GM23248 (cell line): ENCODE data around the gene LIX1. TPM values are rescaled to one million over a fixed set of nuclear protein-coding genes. Genes with fewer than 3 reads are reported as not detected.

Experiments
- DNase-seq: peaks from one replicate; pipeline ENCODE4 v3.0.0-alpha.2; 2015
- H2AFZ ChIP-seq: fragments of 200-600 bp; sonication (generic); 2 replicates; pipeline ENCODE4 v1.6.1; 2016; ENCODE audit warnings: antibody characterized with exemption
- H3F3A ChIP-seq: fragments of 200-600 bp; sonication (generic); 2 replicates; pipeline ENCODE4 v1.6.1; 2016; ENCODE audit warnings: mild to moderate bottlenecking, antibody characterized with exemption, mixed run types; ENCODE audit not compliant: insufficient read depth
- H3K27ac ChIP-seq: fragments of 200-600 bp; sonication (generic); 2 replicates; pipeline ENCODE4 v1.5.1; 2016; ENCODE audit warnings: mild to moderate bottlenecking
- H3K27me3 ChIP-seq: fragments of 200-600 bp; sonication (generic); replicated peaks from 2 replicates; pipeline ENCODE4 v1.6.1; 2016; ENCODE audit warnings: mild to moderate bottlenecking; ENCODE audit not compliant: insufficient read depth
- H3K36me3 ChIP-seq: fragments of 200-600 bp; sonication (generic); 2 replicates; pipeline ENCODE4 v1.6.1; 2016; ENCODE audit warnings: low read depth, mild to moderate bottlenecking
- H3K4me1 ChIP-seq: fragments of 200-600 bp; sonication (generic); 2 replicates; pipeline ENCODE4 v1.6.1; 2016; ENCODE audit warnings: mild to moderate bottlenecking; ENCODE audit not compliant: insufficient read depth
- H3K4me2 ChIP-seq: fragments of 200-600 bp; sonication (generic); one replicate; pipeline ENCODE4 v1.6.1; 2016; ENCODE audit warnings: mild to moderate bottlenecking; ENCODE audit not compliant: unreplicated experiment
- H3K4me3 ChIP-seq: fragments of 200-600 bp; sonication (generic); 2 replicates; pipeline ENCODE4 v1.5.1; 2016; ENCODE audit warnings: mild to moderate bottlenecking
- H3K79me2 ChIP-seq: fragments of 200-600 bp; sonication (generic); 2 replicates; pipeline ENCODE4 v1.6.1; 2016; ENCODE audit warnings: mild to moderate bottlenecking; ENCODE audit not compliant: insufficient read depth
- H3K9ac ChIP-seq: fragments of 200-600 bp; sonication (generic); 2 replicates; pipeline ENCODE4 v1.6.1; 2016; ENCODE audit warnings: mild to moderate bottlenecking
- H3K9me2 ChIP-seq: fragments of 200-600 bp; sonication (generic); 2 replicates; pipeline ENCODE4 v1.6.1; 2016; ENCODE audit warnings: mixed run types, mild to moderate bottlenecking, moderate library complexity; ENCODE audit not compliant: insufficient read depth
- H3K9me3 ChIP-seq: fragments of 200-600 bp; sonication (generic); one replicate; pipeline ENCODE4 v1.6.1; 2017; ENCODE audit warnings: low read depth
- H4K20me1 ChIP-seq: fragments of 200-600 bp; sonication (generic); 2 replicates; pipeline ENCODE4 v1.6.0; 2016; ENCODE audit not compliant: insufficient read depth
- EZH2 ChIP-seq: fragments of 200-600 bp; sonication (generic); IDR thresholded peaks from 2 replicates; pipeline ENCODE4 v1.6.1; 2018; ENCODE audit warnings: antibody characterized with exemption, mild to moderate bottlenecking; ENCODE audit not compliant: insufficient read depth, poor library complexity, severe bottlenecking
- EZH2phosphoT487 ChIP-seq: fragments of 200-600 bp; sonication (generic); IDR thresholded peaks from 2 replicates; pipeline ENCODE4 v1.6.1; 2018; ENCODE audit warnings: antibody characterized with exemption, moderate library complexity, mild to moderate bottlenecking, low read depth; ENCODE audit not compliant: insufficient read depth
- WGBS, 2 experiments: methylation state at CpG; one replicate each; pipeline ENCODE4 v1.1.6; 2015 to 2017; ENCODE audit warnings: low lambda C conversion rate in 2 of 2, low coverage in 1 of 2; ENCODE audit errors: missing lambda C conversion rate in 2 of 2; 5-methylcytosine and 5-hydroxymethylcytosine counted together
- in situ Hi-C: fragments of 300-500 bp; cut with MboI; formaldehyde crosslinking; loops from 2 replicates; pipeline ENCODE4 v1.15.0; 2020
- polyA plus RNA-seq: library from polyadenylated mRNA; unstranded; fragments of >200 nt; fragmentation: Nextera tagmentation; extraction: Ambion mirVana; gene quantifications from 2 replicates; pipeline ENCODE4 v1.2.1, GENCODE V29; 2016
- total RNA-seq: library from RNA; depleted of rRNA; stranded (reverse); fragments of >200 nt; shearing (Covaris generic); gene quantifications from 2 replicates; pipeline ENCODE4 v1.2.3, GENCODE V29; 2014

LIX1 gene
- total and polyA plus RNA-seq, 2 experiments from 2014 or later, result not detected

GRCh38 chr5:97118261-97119006 lies 24.0 kb downstream of the LIX1 start:
- Histone ChIP-seq H3F3A (no peaks in the 10 kb centered on the region), H3K4me1 (no peaks in the 10 kb centered on the region), H3K27ac (no peak overlapping the region), H3K9me2 (no peaks in the 10 kb centered on the region), H3K9me3 (no peaks in the 10 kb centered on the region), H2AFZ (no peak overlapping the region), H3K9ac (no peak overlapping the region), H3K79me2 (no peaks in the 10 kb centered on the region), H3K27me3 (peaks cover 18% of the 10 kb centered on the region), H3K4me3 (no peak overlapping the region), H3K4me2 (no peak overlapping the region), H3K36me3 (no peaks in the 10 kb centered on the region), H4K20me1 (no peaks in the 10 kb centered on the region)
- TF ChIP-seq EZH2phosphoT487 (no peak), EZH2 (no peak)
- 44 to 46% methylated on average over 2 of the region's 2 CpGs for WGBS, 2 experiments
- no peak for DNase-seq
- in situ Hi-C loops, result no loop called here

- Histone ChIP-seq H3K4me3 (no peak overlapping the region), H3K36me3 (no peaks in the 10 kb centered on the region), H3F3A (no peaks in the 10 kb centered on the region), H4K20me1 (no peaks in the 10 kb centered on the region), H3K9ac (no peak overlapping the region), H3K27me3 (peaks cover 6% of the 10 kb centered on the region), H3K4me2 (no peak overlapping the region), H3K79me2 (no peaks in the 10 kb centered on the region), H3K27ac (no peak overlapping the region), H3K4me1 (no peaks in the 10 kb centered on the region), H3K9me2 (no peaks in the 10 kb centered on the region), H2AFZ (no peak overlapping the region), H3K9me3 (no peaks in the 10 kb centered on the region)
- DNase-seq, result no peak
- TF ChIP-seq EZH2, result no peak
- no peak for TF ChIP-seq EZH2phosphoT487
- 43 to 48% methylated on average over 9 of the region's 9 CpGs for WGBS, 2 experiments
- in situ Hi-C loops, result no loop called here
These were observed 26.5 kb downstream of the LIX1 start for GRCh38 chr5:97115932-97116331.

GRCh38 chr5:97112230-97112629 lies 30.2 kb downstream of the LIX1 start:
- no peak overlapping the region for H3K27ac ChIP-seq
- H2AFZ ChIP-seq, result no peak overlapping the region
- TF ChIP-seq EZH2phosphoT487 (no peak), EZH2 (no peak)
- H3K4me2 ChIP-seq, result no peak overlapping the region
- H3K4me3 ChIP-seq, result no peak overlapping the region
- H3K27me3 ChIP-seq, result peaks cover under 1% of the 10 kb centered on the region; the same call in 1 of the 2 replicates
- H3K9ac ChIP-seq, result no peak overlapping the region
- no peaks in the 10 kb centered on the region for H3K9me3 ChIP-seq
- H4K20me1 ChIP-seq, result no peaks in the 10 kb centered on the region
- no peaks in the 10 kb centered on the region for H3K4me1 ChIP-seq
- in situ Hi-C loops, result no loop called here
- no peaks in the 10 kb centered on the region for H3K36me3 ChIP-seq
- no peaks in the 10 kb centered on the region for H3K9me2 ChIP-seq
- DNase-seq, result no peak
- WGBS, 2 experiments, result 68 to 70% methylated on average over 6 of the region's 6 CpGs
- no peaks in the 10 kb centered on the region for H3K79me2 ChIP-seq
- no peaks in the 10 kb centered on the region for H3F3A ChIP-seq

- TF ChIP-seq EZH2, result no peak
- TF ChIP-seq EZH2phosphoT487, result no peak
- no peak overlapping the region for H2AFZ ChIP-seq
- H4K20me1 ChIP-seq, result no peaks in the 10 kb centered on the region
- no peak overlapping the region for H3K27ac ChIP-seq
- no peaks in the 10 kb centered on the region for H3K36me3 ChIP-seq
- H3K4me3 ChIP-seq, result no peak overlapping the region
- peaks cover 6% of the 10 kb centered on the region; the same call in 1 of the 2 replicates for H3K27me3 ChIP-seq
- in situ Hi-C loops, result no loop called here
- no peak overlapping the region for H3K4me2 ChIP-seq
- WGBS, 2 experiments, result 42 to 46% methylated on average over 4 of the region's 4 CpGs
- no peak for DNase-seq
- no peaks in the 10 kb centered on the region for H3K79me2 ChIP-seq
- no peaks in the 10 kb centered on the region for H3K9me3 ChIP-seq
- no peak overlapping the region for H3K9ac ChIP-seq
- no peaks in the 10 kb centered on the region for H3F3A ChIP-seq
- no peaks in the 10 kb centered on the region for H3K9me2 ChIP-seq
- H3K4me1 ChIP-seq, result no peaks in the 10 kb centered on the region
These were observed 30.8 kb downstream of the LIX1 start for GRCh38 chr5:97111616-97112015.
